K562 (cell line): Measurements from ENCODE around the gene PLEKHG3. TPM values are rescaled to one million over a fixed set of nuclear protein-coding genes. Genes with fewer than 3 reads are reported as not detected.

ENCODE experiments used
- ATAC-seq: fragments of 200-7000 bp; cut with Tn5 transposase; 3 replicates; pipeline ENCODE4 v1.9.1; 2020; ENCODE audit warnings: moderate library complexity
- BruUV-seq: library from RNA; stranded (reverse); fragments of 400-500 nt; replicated peaks from 2 replicates; lab custom pipeline; 2021; lab: Mats Ljungman, UMichigan
- CTCF ChIA-PET: fragments of 300-600 bp; formaldehyde crosslinking; extraction: SDS; loops from one replicate; lab custom pipeline; 2021; ENCODE audit warnings: low intra/inter-chr PET ratio; lab: Yijun Ruan, JAX
- POLR2A ChIA-PET: fragments of 300-600, 350-650 bp; sonication (Branson Sonifier 250); formaldehyde crosslinking; extraction: SDS; loops from one replicate; lab custom pipeline; 2021; ENCODE audit warnings: antibody characterized with exemption, inconsistent platforms; lab: Yijun Ruan, JAX
- DNase-seq, 4 experiments: peaks; one replicate each; pipeline versions ENCODE4 v3.0.0 to v3.0.0-alpha.2; 2011 to 2018; ENCODE audit warnings: low spot score in 3 of 4, mixed read lengths in 3 of 4; ENCODE audit errors: extremely low read depth in 1 of 4
- FAIRE-seq: peaks from 2 replicates; lab custom pipeline; 2011; peaks lifted over from hg19 to GRCh38; lab: Jason Lieb, UNC
- H2AFZ ChIP-seq: 2 replicates; pipeline ENCODE4 v1.6.0; 2011; ENCODE audit warnings: low read depth, low read length, control low read depth, inconsistent platforms
- H3K27ac ChIP-seq: fragments of 200-600 bp; 3 replicates; pipeline ENCODE4 v1.8.0; 2011; ENCODE audit warnings: low read depth, mild to moderate bottlenecking, control low read depth, inconsistent platforms, low read length, moderate library complexity, mixed read lengths; ENCODE audit errors: extremely low read depth
- H3K27me3 ChIP-seq, 2 experiments: fragments of 300-600 bp in 1 of 2; 2 replicates in 1 of 2; 3 replicates in 1 of 2; pipeline versions ENCODE4 v1.6.0 to v1.8.0; 2011; ENCODE audit warnings: inconsistent platforms in 2 of 2, low read length in 2 of 2, mild to moderate bottlenecking in 1 of 2, mixed read lengths in 1 of 2, moderate library complexity in 1 of 2; ENCODE audit not compliant: control insufficient read depth in 2 of 2, insufficient read depth in 2 of 2
- H3K36me3 ChIP-seq: fragments of 300-600 bp; 3 replicates; pipeline ENCODE4 v1.8.0; 2011; ENCODE audit warnings: mild to moderate bottlenecking, low read length, inconsistent platforms; ENCODE audit not compliant: control insufficient read depth, insufficient read depth
- H3K4me1 ChIP-seq, 2 experiments: fragments of 200-600 bp in 1 of 2; replicated peaks in 1 of 2; 2 replicates in 1 of 2; 3 replicates in 1 of 2; pipeline versions ENCODE4 v1.5.1 to v1.8.0; 2011; ENCODE audit warnings: inconsistent platforms in 2 of 2, low read length in 2 of 2, mild to moderate bottlenecking in 1 of 2, mixed read lengths in 1 of 2, moderate library complexity in 1 of 2; ENCODE audit not compliant: control insufficient read depth in 2 of 2, insufficient read depth in 2 of 2
- H3K4me2 ChIP-seq: 2 replicates; pipeline ENCODE4 v1.6.1; 2011; ENCODE audit warnings: low read length, control low read depth, inconsistent platforms, mixed read lengths; ENCODE audit not compliant: insufficient read depth
- H3K4me3 ChIP-seq: fragments of 200-600 bp; sonication (generic), shearing (Covaris generic); 2 replicates; pipeline ENCODE4 v1.5.1; 2016; ENCODE audit warnings: control low read depth, inconsistent platforms
- H3K79me2 ChIP-seq: fragments of 200-600 bp; 3 replicates; pipeline ENCODE4 v1.8.0; 2011; ENCODE audit warnings: low read length, inconsistent platforms; ENCODE audit not compliant: control insufficient read depth, insufficient read depth
- H3K9ac ChIP-seq, 2 experiments: 2 replicates each; pipeline versions ENCODE4 v1.6.0 to v1.6.1; 2011; ENCODE audit warnings: low read depth in 2 of 2, low read length in 2 of 2, control low read depth in 1 of 2, inconsistent platforms in 1 of 2, mild to moderate bottlenecking in 1 of 2, mixed read lengths in 1 of 2; ENCODE audit not compliant: insufficient read depth in 1 of 2
- H3K9me1 ChIP-seq: one replicate; pipeline ENCODE4 v1.6.0; 2011; ENCODE audit warnings: inconsistent platforms, mild to moderate bottlenecking, low read length, moderate library complexity; ENCODE audit not compliant: control insufficient read depth, insufficient read depth
- H3K9me3 ChIP-seq: replicated peaks from 2 replicates; pipeline ENCODE4 v1.5.1; 2011; ENCODE audit warnings: low read depth, low read length, inconsistent platforms; ENCODE audit not compliant: control insufficient read depth, insufficient read depth
- H4K20me1 ChIP-seq: replicated peaks from 2 replicates; pipeline ENCODE4 v1.6.1; 2011; ENCODE audit warnings: low read length, inconsistent platforms, mixed read lengths; ENCODE audit not compliant: control insufficient read depth, insufficient read depth
- NRF1 ChIP-seq, 2 experiments: fragments of 450-650 bp; IDR thresholded peaks in 1 of 2; conservative IDR thresholded peaks in 1 of 2; 2 replicates each; pipeline ENCODE4 v1.6.1; 2014; ENCODE audit warnings: mild to moderate bottlenecking in 2 of 2
- RAD21 ChIP-seq, 2 experiments: fragments of 250-450 bp in 1 of 2; fragments of 450-650 bp in 1 of 2; sonication (Bioruptor Pico) in 1 of 2; formaldehyde crosslinking in 1 of 2; IDR thresholded peaks in 1 of 2; conservative IDR thresholded peaks in 1 of 2; 2 replicates each; pipeline versions ENCODE4 v1.4.0 to v1.8.0; 2020 to 2022; ENCODE audit warnings: mild to moderate bottlenecking in 2 of 2, moderate library complexity in 1 of 2
- SFPQ ChIP-seq: fragments of 200-400 bp; formaldehyde crosslinking; IDR thresholded peaks from 2 replicates; pipeline ENCODE4 v1.6.1; 2017; ENCODE audit warnings: mild to moderate bottlenecking, low read depth, low read length, moderate library complexity
- WGBS: fragments of 100-300 bp; shearing (Covaris generic); methylation state at CpG from one replicate; pipeline ENCODE4 v1.1.6; 2016; ENCODE audit warnings: low coverage, mixed read lengths; ENCODE audit not compliant: insufficient coverage; ENCODE audit errors: missing lambda C conversion rate; 5-methylcytosine and 5-hydroxymethylcytosine counted together
- in situ Hi-C: fragments of 300-500 bp; cut with MboI; formaldehyde crosslinking; loops from 4 replicates; pipeline ENCODE4 v1.15.0; 2018; ENCODE audit warnings: inconsistent platforms, mixed read lengths
- intact Hi-C: fragments of 100-400 bp; cut with micrococcal nuclease; formaldehyde crosslinking; loops from 2 replicates; pipeline ENCODE4 v1.14.2; 2022
- polyA plus RNA-seq, 8 experiments: library from polyadenylated mRNA; depleted of rRNA in 4 of 8; stranded (reverse) in 5 of 8; unstranded in 3 of 8; fragments of >200 nt; fragmentation: Nextera tagmentation in 2 of 8; fragmentation: Illumina TruSeq in 1 of 8; extraction: Ambion mirVana in 2 of 8; extraction: Trizol in 1 of 8; gene quantifications; 2 replicates each; pipeline versions ENCODE4 v1.2.1 to v1.2.3, GENCODE V29; 2011 to 2014; ENCODE audit warnings: inconsistent platforms in 1 of 8, missing spikeins in 1 of 8
- total RNA-seq, 7 experiments: library from RNA; depleted of rRNA in 6 of 7; stranded (reverse); fragments of >200 nt in 6 of 7; fragmentation: Illumina TruSeq in 2 of 7; extraction: Trizol in 2 of 7; gene quantifications; 2 replicates each; pipeline versions ENCODE4 v1.2.1 to v1.2.3, GENCODE V29; 2011 to 2021; ENCODE audit warnings: low replicate concordance in 1 of 7
- TF ChIP-seq, protein P1 (sequence below), 3 experiments: IDR thresholded peaks in 2 of 3; conservative IDR thresholded peaks in 1 of 3; 2 replicates each; pipeline ENCODE4 v1.5.1; 2011 to 2012; ENCODE audit warnings: low read length in 3 of 3, mild to moderate bottlenecking in 3 of 3, control low read depth in 2 of 3, improper control_type of control experiment in 1 of 3, inconsistent platforms in 1 of 3, low read depth in 1 of 3, mixed read lengths in 1 of 3, moderate library complexity in 1 of 3; ENCODE audit not compliant: insufficient read depth in 2 of 3

The PLEKHG3 gene
- total and polyA plus RNA-seq, 9 of the 15 experiments (the other 6 are each of a cell fraction or from before 2014, with no cell fraction given) = 0.04 to 0.16 TPM; not detected in 7

- BruUV-seq = no TSS peak
These were observed 32.3 kb downstream of the PLEKHG3 start for GRCh38 chr14:64736271-64737169.

More at GRCh38 chr14:64736271-64737169, 32.3 kb downstream of the PLEKHG3 start:
- Histone ChIP-seq H3K27me3 (peaks cover 3 to 58% of the 10 kb centered on the region in 2 experiments; a peak in 4 of 5 replicates), H3K79me2 (no peaks in the 10 kb centered on the region), H3K27ac (no peak overlapping the region), H3K4me1 (peaks cover 0 to 4% of the 10 kb centered on the region in 2 experiments; a peak in 2 of 5 replicates), H3K9ac (no peak overlapping the region), H2AFZ (no peak overlapping the region), H4K20me1 (no peaks in the 10 kb centered on the region), H3K4me2 (no peak overlapping the region), H3K36me3 (no peaks in the 10 kb centered on the region), H3K9me3 (no peaks in the 10 kb centered on the region), H3K9me1 (no peaks in the 10 kb centered on the region), H3K4me3 (no peak overlapping the region)
- intact Hi-C loops (loop anchor here (5.0 kb wide), 1 partner anchor 64 kb away; no protein-coding TSS in a partner anchor), in situ Hi-C loops (no loop called here)
- WGBS = 12% methylated on average over 15 of the region's 28 CpGs
- DNase-seq (peak; percentile 16 to 23 (median 20)), FAIRE-seq (no peak), ATAC-seq (peak; percentile 80)
- ChIA-PET POLR2A (interaction anchor here (0.6 to 1.1 kb wide), 3 partner anchors 13 to 42 kb away, joined by 3 to 4 read pairs (median 3); no protein-coding TSS in a partner anchor), CTCF (no interaction called here)
- TF ChIP-seq, protein P1, sequence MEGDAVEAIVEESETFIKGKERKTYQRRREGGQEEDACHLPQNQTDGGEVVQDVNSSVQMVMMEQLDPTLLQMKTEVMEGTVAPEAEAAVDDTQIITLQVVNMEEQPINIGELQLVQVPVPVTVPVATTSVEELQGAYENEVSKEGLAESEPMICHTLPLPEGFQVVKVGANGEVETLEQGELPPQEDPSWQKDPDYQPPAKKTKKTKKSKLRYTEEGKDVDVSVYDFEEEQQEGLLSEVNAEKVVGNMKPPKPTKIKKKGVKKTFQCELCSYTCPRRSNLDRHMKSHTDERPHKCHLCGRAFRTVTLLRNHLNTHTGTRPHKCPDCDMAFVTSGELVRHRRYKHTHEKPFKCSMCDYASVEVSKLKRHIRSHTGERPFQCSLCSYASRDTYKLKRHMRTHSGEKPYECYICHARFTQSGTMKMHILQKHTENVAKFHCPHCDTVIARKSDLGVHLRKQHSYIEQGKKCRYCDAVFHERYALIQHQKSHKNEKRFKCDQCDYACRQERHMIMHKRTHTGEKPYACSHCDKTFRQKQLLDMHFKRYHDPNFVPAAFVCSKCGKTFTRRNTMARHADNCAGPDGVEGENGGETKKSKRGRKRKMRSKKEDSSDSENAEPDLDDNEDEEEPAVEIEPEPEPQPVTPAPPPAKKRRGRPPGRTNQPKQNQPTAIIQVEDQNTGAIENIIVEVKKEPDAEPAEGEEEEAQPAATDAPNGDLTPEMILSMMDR (IDR thresholded peaks at IDR 0.05 in 2 of 3, conservative IDR thresholded peaks at IDR 0.05 in 1 of 3; ENCODE audit: insufficient read depth in 2 of 3, low read depth in 1 of 3, low read length in 3 of 3) = peak in 2 of 3 experiments; percentile 8 to 27; a peak in 1 of 6 replicates
- no peak for TF ChIP-seq SFPQ
- TF ChIP-seq NRF1 (conservative IDR thresholded peaks at IDR 0.05 in 1 of 2, IDR thresholded peaks at IDR 0.05 in 1 of 2) = 0 out of 4 replicates have a peak, but pooled peaks of 1 of the 2 experiments have one; percentile 14
- TF ChIP-seq RAD21 (CRISPR knock-in tag; conservative IDR thresholded peaks at IDR 0.05 in 1 of 2, IDR thresholded peaks at IDR 0.05 in 1 of 2) = 0 out of 4 replicates have a peak, but pooled peaks of 1 of the 2 experiments have one; percentile 23
